HEK293 (cell line): ENCODE measurements around the gene CDC20.

Experiments
- CTCF ChIA-PET: fragments of 350-600 bp; formaldehyde crosslinking; extraction: SDS; loops from one replicate; lab custom pipeline; 2021; ENCODE audit warnings: antibody characterized with exemption; lab: Yijun Ruan, JAX
- POLR2A ChIA-PET: fragments of 300-600 bp; formaldehyde crosslinking; extraction: SDS; loops from one replicate; lab custom pipeline; 2020; ENCODE audit warnings: antibody characterized with exemption, inconsistent platforms; lab: Yijun Ruan, JAX
- H3K27ac ChIP-seq: fragments of 200-500 bp; sonication (Bioruptor generic); 2 replicates; pipeline ENCODE4 v1.5.1; 2014; ENCODE audit warnings: low read depth, low read length, control low read depth, inconsistent platforms; ENCODE audit errors: extremely low read depth
- H3K36me3 ChIP-seq, 2 experiments: fragments of 200-500 bp in 1 of 2; sonication (Bioruptor generic) in 1 of 2; 1 replicate in 1 of 2; 2 replicates in 1 of 2; pipeline ENCODE4 v1.5.1; 2014 to 2017; ENCODE audit warnings: inconsistent platforms in 2 of 2, low read length in 2 of 2; ENCODE audit not compliant: control insufficient read depth in 2 of 2, insufficient read depth in 1 of 2
- H3K4me1 ChIP-seq: fragments of 200-500 bp; sonication (Bioruptor generic); 2 replicates; pipeline ENCODE4 v1.5.1; 2014; ENCODE audit warnings: mild to moderate bottlenecking, low read length, inconsistent platforms; ENCODE audit not compliant: control insufficient read depth, insufficient read depth
- H3K4me3 ChIP-seq: 2 replicates; pipeline ENCODE4 v1.5.1; 2011; ENCODE audit warnings: low read depth, mild to moderate bottlenecking, control low read depth, low read length, moderate library complexity
- H3K9me3 ChIP-seq: fragments of 200-500 bp; sonication (Bioruptor generic); 2 replicates; pipeline ENCODE4 v1.5.1; 2014; ENCODE audit warnings: low read depth, low read length, inconsistent platforms; ENCODE audit not compliant: control insufficient read depth, insufficient read depth
- KLF7 ChIP-seq: fragments of 450-650 bp; formaldehyde crosslinking; IDR thresholded peaks from 2 replicates; pipeline ENCODE4 v1.5.1; 2016; ENCODE audit warnings: missing biosample characterization, missing genetic modification characterization, borderline replicate concordance
- KLF8 ChIP-seq: fragments of 450-650 bp; formaldehyde crosslinking; IDR thresholded peaks from 2 replicates; pipeline ENCODE4 v1.5.1; 2016; ENCODE audit warnings: missing biosample characterization, missing genetic modification characterization
- PRDM1 ChIP-seq: fragments of 450-650 bp; formaldehyde crosslinking; IDR thresholded peaks from 2 replicates; pipeline ENCODE4; 2016; ENCODE audit warnings: missing biosample characterization, missing genetic modification characterization
- YY1 ChIP-seq: fragments of 450-650 bp; formaldehyde crosslinking; IDR thresholded peaks from 2 replicates; pipeline ENCODE4 v1.5.1; 2018; ENCODE audit warnings: missing biosample characterization, missing genetic modification characterization
- ZBTB20 ChIP-seq: fragments of 450-650 bp; formaldehyde crosslinking; IDR thresholded peaks from 2 replicates; pipeline ENCODE4 v1.5.1; 2016; ENCODE audit warnings: missing biosample characterization, missing genetic modification characterization
- ZBTB48 ChIP-seq: fragments of 450-650 bp; formaldehyde crosslinking; IDR thresholded peaks from 2 replicates; pipeline ENCODE4 v1.5.1; 2016; ENCODE audit warnings: missing biosample characterization, missing genetic modification characterization
- ZFP3 ChIP-seq: fragments of 450-650 bp; formaldehyde crosslinking; IDR thresholded peaks from 2 replicates; pipeline ENCODE4 v1.5.1; 2016; ENCODE audit warnings: low read depth, missing biosample characterization, missing genetic modification characterization
- ZFP37 ChIP-seq: fragments of 450-650 bp; formaldehyde crosslinking; IDR thresholded peaks from 2 replicates; pipeline ENCODE4 v1.5.1; 2016; ENCODE audit warnings: missing biosample characterization, missing genetic modification characterization
- ZFP69B ChIP-seq: fragments of 450-650 bp; formaldehyde crosslinking; IDR thresholded peaks from 2 replicates; pipeline ENCODE4 v1.5.1; 2016; ENCODE audit warnings: missing biosample characterization, missing genetic modification characterization
- ZIC2 ChIP-seq: fragments of 450-650 bp; formaldehyde crosslinking; IDR thresholded peaks from 2 replicates; pipeline ENCODE4 v1.5.1; 2016; ENCODE audit warnings: missing biosample characterization, missing genetic modification characterization
- ZNF10 ChIP-seq: fragments of 450-650 bp; formaldehyde crosslinking; IDR thresholded peaks from 2 replicates; pipeline ENCODE4 v1.5.1; 2017; ENCODE audit warnings: missing biosample characterization, missing genetic modification characterization
- ZNF2 ChIP-seq: fragments of 450-650 bp; formaldehyde crosslinking; IDR thresholded peaks from 2 replicates; pipeline ENCODE4 v1.5.1; 2016; ENCODE audit warnings: missing biosample characterization, missing genetic modification characterization
- ZNF23 ChIP-seq: fragments of 450-650 bp; formaldehyde crosslinking; IDR thresholded peaks from 2 replicates; pipeline ENCODE4 v1.5.1; 2016; ENCODE audit warnings: missing biosample characterization, missing genetic modification characterization, borderline replicate concordance
- ZNF48 ChIP-seq: fragments of 450-650 bp; formaldehyde crosslinking; IDR thresholded peaks from 2 replicates; pipeline ENCODE4 v1.5.1; 2016; ENCODE audit warnings: missing biosample characterization, missing genetic modification characterization
- ZNF558 ChIP-seq: fragments of 450-650 bp; formaldehyde crosslinking; IDR thresholded peaks from 2 replicates; pipeline ENCODE4 v1.5.1; 2016; ENCODE audit warnings: missing biosample characterization, missing genetic modification characterization
- ZNF600 ChIP-seq: fragments of 450-650 bp; formaldehyde crosslinking; IDR thresholded peaks from 2 replicates; pipeline ENCODE4 v1.5.1; 2016; ENCODE audit warnings: missing biosample characterization, missing genetic modification characterization
- ZNF658 ChIP-seq: fragments of 450-650 bp; formaldehyde crosslinking; IDR thresholded peaks from 2 replicates; pipeline ENCODE4; 2016; ENCODE audit warnings: missing biosample characterization, missing genetic modification characterization
- ZNF777 ChIP-seq: fragments of 450-650 bp; formaldehyde crosslinking; IDR thresholded peaks from 2 replicates; pipeline ENCODE4 v1.5.1; 2017; ENCODE audit warnings: missing biosample characterization, missing genetic modification characterization, borderline replicate concordance
- ZNF785 ChIP-seq: fragments of 450-650 bp; formaldehyde crosslinking; IDR thresholded peaks from 2 replicates; pipeline ENCODE4 v1.5.1; 2016; ENCODE audit warnings: missing biosample characterization, missing genetic modification characterization
- ZNF843 ChIP-seq: fragments of 450-650 bp; formaldehyde crosslinking; IDR thresholded peaks from 2 replicates; pipeline ENCODE4 v1.5.1; 2016; ENCODE audit warnings: missing biosample characterization, missing genetic modification characterization
- TF ChIP-seq, protein P1 (sequence below): fragments of 450-650 bp; formaldehyde crosslinking; IDR thresholded peaks from 2 replicates; pipeline ENCODE4 v1.5.1; 2016; ENCODE audit warnings: missing biosample characterization, missing genetic modification characterization
- TF ChIP-seq, protein P2 (sequence below): fragments of 450-650 bp; formaldehyde crosslinking; IDR thresholded peaks from 2 replicates; pipeline ENCODE4 v1.5.1; 2016; ENCODE audit warnings: missing biosample characterization, missing genetic modification characterization
- TF ChIP-seq, protein P3 (sequence below): fragments of 450-650 bp; formaldehyde crosslinking; IDR thresholded peaks from 2 replicates; pipeline ENCODE4 v1.5.1; 2016; ENCODE audit warnings: missing biosample characterization, missing genetic modification characterization
- TF ChIP-seq, protein P4 (sequence below): fragments of 450-650 bp; formaldehyde crosslinking; IDR thresholded peaks from 2 replicates; pipeline ENCODE4 v1.5.1; 2017; ENCODE audit warnings: missing biosample characterization, missing genetic modification characterization

Gene CDC20

DNA sequence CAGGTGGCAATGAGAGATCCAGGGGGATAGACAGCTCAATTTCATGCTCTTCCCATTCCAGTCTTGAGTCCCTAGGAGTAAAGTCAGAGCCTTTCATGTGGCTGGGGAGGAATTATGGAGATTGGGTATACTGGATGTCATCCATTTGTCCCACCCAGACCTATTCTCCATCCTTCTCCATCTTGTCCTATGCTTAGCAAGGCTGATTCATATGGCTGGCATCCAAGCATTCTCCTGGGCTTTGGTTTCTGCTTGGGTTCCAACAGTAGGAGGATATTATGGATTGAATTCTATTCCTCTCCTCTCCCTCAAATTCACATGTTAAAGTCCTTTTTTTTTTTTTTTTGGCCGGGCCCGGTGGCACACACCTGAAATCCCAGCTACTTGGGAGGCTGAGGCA, 3.8 kb upstream of the CDC20 start (continued):
- TF ChIP-seq, protein P1, sequence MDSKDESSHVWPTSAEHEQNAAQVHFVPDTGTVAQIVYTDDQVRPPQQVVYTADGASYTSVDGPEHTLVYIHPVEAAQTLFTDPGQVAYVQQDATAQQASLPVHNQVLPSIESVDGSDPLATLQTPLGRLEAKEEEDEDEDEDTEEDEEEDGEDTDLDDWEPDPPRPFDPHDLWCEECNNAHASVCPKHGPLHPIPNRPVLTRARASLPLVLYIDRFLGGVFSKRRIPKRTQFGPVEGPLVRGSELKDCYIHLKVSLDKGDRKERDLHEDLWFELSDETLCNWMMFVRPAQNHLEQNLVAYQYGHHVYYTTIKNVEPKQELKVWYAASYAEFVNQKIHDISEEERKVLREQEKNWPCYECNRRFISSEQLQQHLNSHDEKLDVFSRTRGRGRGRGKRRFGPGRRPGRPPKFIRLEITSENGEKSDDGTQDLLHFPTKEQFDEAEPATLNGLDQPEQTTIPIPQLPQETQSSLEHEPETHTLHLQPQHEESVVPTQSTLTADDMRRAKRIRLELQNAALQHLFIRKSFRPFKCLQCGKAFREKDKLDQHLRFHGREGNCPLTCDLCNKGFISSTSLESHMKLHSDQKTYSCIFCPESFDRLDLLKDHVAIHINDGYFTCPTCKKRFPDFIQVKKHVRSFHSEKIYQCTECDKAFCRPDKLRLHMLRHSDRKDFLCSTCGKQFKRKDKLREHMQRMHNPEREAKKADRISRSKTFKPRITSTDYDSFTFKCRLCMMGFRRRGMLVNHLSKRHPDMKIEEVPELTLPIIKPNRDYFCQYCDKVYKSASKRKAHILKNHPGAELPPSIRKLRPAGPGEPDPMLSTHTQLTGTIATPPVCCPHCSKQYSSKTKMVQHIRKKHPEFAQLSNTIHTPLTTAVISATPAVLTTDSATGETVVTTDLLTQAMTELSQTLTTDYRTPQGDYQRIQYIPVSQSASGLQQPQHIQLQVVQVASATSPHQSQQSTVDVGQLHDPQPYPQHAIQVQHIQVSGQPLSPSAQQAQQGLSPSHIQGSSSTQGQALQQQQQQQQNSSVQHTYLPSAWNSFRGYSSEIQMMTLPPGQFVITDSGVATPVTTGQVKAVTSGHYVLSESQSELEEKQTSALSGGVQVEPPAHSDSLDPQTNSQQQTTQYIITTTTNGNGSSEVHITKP: no peak
- TF ChIP-seq ZNF48 (tag by site-specific recombination): no peak
- TF ChIP-seq, protein P2, sequence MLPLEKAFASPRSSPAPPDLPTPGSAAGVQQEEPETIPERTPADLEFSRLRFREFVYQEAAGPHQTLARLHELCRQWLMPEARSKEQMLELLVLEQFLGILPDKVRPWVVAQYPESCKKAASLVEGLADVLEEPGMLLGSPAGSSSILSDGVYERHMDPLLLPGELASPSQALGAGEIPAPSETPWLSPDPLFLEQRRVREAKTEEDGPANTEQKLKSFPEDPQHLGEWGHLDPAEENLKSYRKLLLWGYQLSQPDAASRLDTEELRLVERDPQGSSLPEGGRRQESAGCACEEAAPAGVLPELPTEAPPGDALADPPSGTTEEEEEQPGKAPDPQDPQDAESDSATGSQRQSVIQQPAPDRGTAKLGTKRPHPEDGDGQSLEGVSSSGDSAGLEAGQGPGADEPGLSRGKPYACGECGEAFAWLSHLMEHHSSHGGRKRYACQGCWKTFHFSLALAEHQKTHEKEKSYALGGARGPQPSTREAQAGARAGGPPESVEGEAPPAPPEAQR (tag by site-specific recombination): no peak
- no peak for TF ChIP-seq ZNF658
- no peak for TF ChIP-seq ZFP3 (tag by site-specific recombination)
- TF ChIP-seq, all 188 proteins: peak for 0

DNA sequence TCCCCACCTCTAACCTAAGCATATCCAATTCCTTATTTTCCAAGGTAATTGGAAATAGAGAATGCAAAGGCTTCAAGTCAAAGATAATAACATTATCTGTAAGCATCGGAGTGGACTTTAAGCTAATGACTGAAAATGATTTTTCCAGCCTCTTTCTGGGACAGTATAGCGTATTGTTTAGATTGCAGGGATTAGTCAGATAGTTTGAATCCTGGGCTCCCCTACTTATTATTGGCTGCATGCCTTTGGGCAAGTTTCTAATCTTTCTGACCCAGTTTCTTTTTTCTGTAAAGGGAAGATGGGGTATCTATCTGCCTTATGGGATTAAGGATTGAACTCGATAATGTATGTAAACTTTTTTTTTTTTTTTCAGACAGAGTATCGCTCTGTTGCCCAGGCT, 1.5 kb upstream of the CDC20 start:
- Histone ChIP-seq H3K36me3 (peaks cover 12 to 32% of the 10 kb centered on the region in 2 experiments), H3K27ac (no peak overlapping the region), H3K4me3 (no peak overlapping the region), H3K4me1 (peaks cover 6% of the 10 kb centered on the region), H3K9me3 (no peaks in the 10 kb centered on the region)
- ChIA-PET CTCF (interaction anchor here (0.7 kb wide), 1 partner anchor 57 kb away, joined by 4 read pairs; no protein-coding TSS in a partner anchor), POLR2A (interaction anchor here (0.7 to 2.5 kb wide), 4 partner anchors 9 to 872 kb away, joined by 5 to 32 read pairs (median 14); no protein-coding TSS in a partner anchor)
- TF ChIP-seq ZNF843 (tag by site-specific recombination): no peak

DNA sequence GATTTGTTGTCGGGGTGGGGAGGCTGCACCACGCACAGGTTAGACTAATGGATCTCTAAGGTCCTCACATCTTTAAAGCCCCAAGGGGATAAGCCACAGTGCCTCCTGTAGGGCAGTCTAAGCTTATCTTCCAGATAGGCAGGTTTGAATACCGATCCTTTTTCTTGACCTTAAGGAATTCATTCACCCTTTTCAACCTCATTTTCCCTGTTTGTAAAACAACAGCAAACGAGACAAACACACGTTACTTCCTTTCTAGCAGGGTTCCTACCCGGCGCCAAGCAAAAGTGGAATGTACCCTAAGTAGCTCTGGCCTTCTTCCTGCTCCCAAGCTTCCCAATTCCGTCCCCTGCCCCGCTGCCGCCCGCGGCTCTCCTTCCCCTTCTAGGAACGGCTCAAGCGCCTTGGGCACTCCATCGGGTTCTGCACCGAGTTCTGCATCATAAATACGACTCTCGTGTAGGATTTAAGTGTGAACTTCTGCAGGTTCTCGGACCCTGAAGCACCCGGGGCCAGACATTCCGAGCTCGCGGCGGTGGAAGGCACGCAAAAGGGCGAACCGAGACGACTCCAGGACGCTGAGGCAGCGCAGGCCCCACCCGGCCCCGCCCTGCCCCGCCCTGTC, 548 bp upstream of the CDC20 start:
- Histone ChIP-seq H3K36me3 (peaks cover 17 to 42% of the 10 kb centered on the region in 2 experiments), H3K9me3 (no peaks in the 10 kb centered on the region), H3K4me1 (peaks cover 6% of the 10 kb centered on the region), H3K4me3 (peak overlapping the region; percentile 63), H3K27ac (peak overlapping the region; percentile 92)
- POLR2A ChIA-PET: interaction anchor here (0.5 to 2.5 kb wide), 28 partner anchors 7 to 1417 kb away, joined by 3 to 34 read pairs (median 5); partner anchors contain the start of genes ELOVL1, KDM4A, MED8 and RPS8
- CTCF ChIA-PET: interaction anchor here (0.6 to 3.2 kb wide), 13 partner anchors 8 to 738 kb away, joined by 3 to 11 read pairs (median 5); partner anchors contain the start of genes ELOVL1, MED8 and SZT2
- TF ChIP-seq YY1 (tag by site-specific recombination) (peak; percentile 38; the same call in 1 of the 2 replicates), KLF7 (tag by site-specific recombination) (peak; percentile 94), ZNF2 (tag by site-specific recombination) (peak; percentile 75; the same call in 1 of the 2 replicates), ZFP69B (tag by site-specific recombination) (no peak), KLF8 (tag by site-specific recombination) (peak; percentile 72; the same call in 1 of the 2 replicates), ZNF777 (tag by site-specific recombination) (peak; percentile 35; the same call in 1 of the 2 replicates), ZBTB20 (tag by site-specific recombination) (peak; percentile 76), ZIC2 (tag by site-specific recombination) (no peak), ZNF558 (tag by site-specific recombination) (0 out of 2 replicates have a peak, but pooled peaks have one; percentile 10), PRDM1 (tag by site-specific recombination) (0 out of 2 replicates have a peak, but pooled peaks have one; percentile 38), ZNF600 (tag by site-specific recombination) (peak; percentile 100), ZFP37 (tag by site-specific recombination) (peak; percentile 71; the same call in 1 of the 2 replicates), ZNF10 (peak; percentile 59), ZBTB48 (peak; percentile 81), ZNF785 (tag by site-specific recombination) (peak; percentile 65; the same call in 1 of the 2 replicates), ZNF23 (no peak)
- TF ChIP-seq, protein P3, sequence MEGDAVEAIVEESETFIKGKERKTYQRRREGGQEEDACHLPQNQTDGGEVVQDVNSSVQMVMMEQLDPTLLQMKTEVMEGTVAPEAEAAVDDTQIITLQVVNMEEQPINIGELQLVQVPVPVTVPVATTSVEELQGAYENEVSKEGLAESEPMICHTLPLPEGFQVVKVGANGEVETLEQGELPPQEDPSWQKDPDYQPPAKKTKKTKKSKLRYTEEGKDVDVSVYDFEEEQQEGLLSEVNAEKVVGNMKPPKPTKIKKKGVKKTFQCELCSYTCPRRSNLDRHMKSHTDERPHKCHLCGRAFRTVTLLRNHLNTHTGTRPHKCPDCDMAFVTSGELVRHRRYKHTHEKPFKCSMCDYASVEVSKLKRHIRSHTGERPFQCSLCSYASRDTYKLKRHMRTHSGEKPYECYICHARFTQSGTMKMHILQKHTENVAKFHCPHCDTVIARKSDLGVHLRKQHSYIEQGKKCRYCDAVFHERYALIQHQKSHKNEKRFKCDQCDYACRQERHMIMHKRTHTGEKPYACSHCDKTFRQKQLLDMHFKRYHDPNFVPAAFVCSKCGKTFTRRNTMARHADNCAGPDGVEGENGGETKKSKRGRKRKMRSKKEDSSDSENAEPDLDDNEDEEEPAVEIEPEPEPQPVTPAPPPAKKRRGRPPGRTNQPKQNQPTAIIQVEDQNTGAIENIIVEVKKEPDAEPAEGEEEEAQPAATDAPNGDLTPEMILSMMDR (tag by site-specific recombination): peak; percentile 61
- TF ChIP-seq, protein P4, sequence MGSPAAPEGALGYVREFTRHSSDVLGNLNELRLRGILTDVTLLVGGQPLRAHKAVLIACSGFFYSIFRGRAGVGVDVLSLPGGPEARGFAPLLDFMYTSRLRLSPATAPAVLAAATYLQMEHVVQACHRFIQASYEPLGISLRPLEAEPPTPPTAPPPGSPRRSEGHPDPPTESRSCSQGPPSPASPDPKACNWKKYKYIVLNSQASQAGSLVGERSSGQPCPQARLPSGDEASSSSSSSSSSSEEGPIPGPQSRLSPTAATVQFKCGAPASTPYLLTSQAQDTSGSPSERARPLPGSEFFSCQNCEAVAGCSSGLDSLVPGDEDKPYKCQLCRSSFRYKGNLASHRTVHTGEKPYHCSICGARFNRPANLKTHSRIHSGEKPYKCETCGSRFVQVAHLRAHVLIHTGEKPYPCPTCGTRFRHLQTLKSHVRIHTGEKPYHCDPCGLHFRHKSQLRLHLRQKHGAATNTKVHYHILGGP (tag by site-specific recombination): peak; percentile 72
